GM19328 (cell line): ENCODE data around the gene KCNC1.

ENCODE experiments used
- ATAC-seq: cut with Tn5 transposase; IDR thresholded peaks from one replicate; pipeline ENCODE4 v1.9.1; 2021; ENCODE audit warnings: mild to moderate bottlenecking, moderate library complexity; ENCODE audit not compliant: unreplicated experiment

Gene KCNC1

GRCh38 chr11:17814546-17814945 lies 80.0 kb downstream of the KCNC1 start:
- no peak for ATAC-seq

GRCh38 chr11:17816232-17816931 lies 81.8 kb downstream of the KCNC1 start:
- no peak for ATAC-seq

- no peak for ATAC-seq
These were observed 87.2 kb downstream of the KCNC1 start for GRCh38 chr11:17821648-17822400.

GRCh38 chr11:17822401-17822781 lies 87.8 kb downstream of the KCNC1 start:
- no peak for ATAC-seq

GRCh38 chr11:17827006-17827405 lies 92.4 kb downstream of the KCNC1 start:
- no peak for ATAC-seq

- no peak for ATAC-seq
These were observed 93.8 kb downstream of the KCNC1 start for GRCh38 chr11:17828311-17828751.

GRCh38 chr11:17831228-17831627 lies 96.6 kb downstream of the KCNC1 start:
- ATAC-seq = no peak

- no peak for ATAC-seq
These were observed 97.3 kb downstream of the KCNC1 start for GRCh38 chr11:17831883-17832282.
